ENCODE measurements around the gene INTS6L.
"Not testable (repeated sequence)": the region's sequence is repeated elsewhere in the genome, so short reads cannot be mapped to it uniquely, and the experiment has no call there.

The INTS6L gene

DNA sequence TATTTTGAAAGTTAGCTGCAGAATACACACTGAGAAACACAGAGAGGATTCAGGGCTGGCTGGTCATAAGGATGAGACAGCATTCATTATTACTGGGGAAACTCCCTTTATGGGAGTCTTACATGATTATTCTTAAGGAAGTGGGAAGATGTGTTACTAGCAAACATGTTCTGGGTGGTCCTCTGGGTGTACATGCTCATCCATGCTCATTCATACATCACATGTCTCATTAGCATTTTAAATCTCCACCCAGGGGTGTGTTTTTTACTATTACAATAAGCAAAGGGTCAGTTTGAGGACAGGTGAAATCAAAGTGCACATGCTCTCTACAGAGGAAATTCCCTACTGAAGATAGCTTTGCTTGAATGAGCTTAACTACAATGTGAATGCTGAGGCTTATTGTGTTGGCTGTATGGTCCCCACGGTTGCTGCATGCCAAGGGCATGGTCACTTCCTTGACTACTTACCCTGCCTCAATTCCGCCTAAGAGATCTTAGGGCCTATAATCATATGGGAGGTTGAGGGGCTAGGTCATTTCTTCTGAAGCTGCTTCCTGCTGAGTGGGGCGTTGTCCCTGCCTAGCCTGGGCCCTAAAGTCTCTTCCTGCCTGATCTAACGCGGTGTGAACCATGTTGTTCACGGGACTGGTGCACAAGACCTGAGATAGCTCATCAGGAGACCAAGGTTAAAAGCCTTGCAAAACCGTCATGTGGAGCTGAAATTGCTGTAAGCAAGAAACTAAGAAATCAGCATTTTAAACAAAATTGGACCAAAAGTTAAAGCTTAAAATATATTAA, 104.1 kb downstream of the INTS6L start:
- DNase-seq (ENCODE audit: low read depth) = not testable (repeated sequence)

DNA sequence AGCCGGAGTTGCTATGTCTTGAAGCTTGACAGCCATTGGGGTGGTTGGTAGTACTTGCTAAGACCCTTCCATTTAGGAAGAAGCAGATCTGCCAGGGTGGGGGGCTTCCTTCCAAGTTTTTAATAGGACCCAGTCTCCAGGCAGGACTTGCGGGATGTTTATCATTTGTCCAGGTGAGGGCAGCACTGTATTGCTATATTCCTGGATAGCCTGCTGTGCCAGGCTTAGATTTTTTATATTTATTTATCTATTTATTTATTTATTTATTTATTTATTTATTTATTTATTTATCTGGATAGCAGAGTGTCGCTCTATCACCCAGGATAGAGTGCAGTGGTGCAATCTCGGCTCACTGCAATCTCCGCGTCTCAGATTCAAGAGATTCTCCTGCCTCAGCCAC, 105.5 kb downstream of the INTS6L start:
- no peak for DNase-seq (ENCODE audit: low read depth)

DNA sequence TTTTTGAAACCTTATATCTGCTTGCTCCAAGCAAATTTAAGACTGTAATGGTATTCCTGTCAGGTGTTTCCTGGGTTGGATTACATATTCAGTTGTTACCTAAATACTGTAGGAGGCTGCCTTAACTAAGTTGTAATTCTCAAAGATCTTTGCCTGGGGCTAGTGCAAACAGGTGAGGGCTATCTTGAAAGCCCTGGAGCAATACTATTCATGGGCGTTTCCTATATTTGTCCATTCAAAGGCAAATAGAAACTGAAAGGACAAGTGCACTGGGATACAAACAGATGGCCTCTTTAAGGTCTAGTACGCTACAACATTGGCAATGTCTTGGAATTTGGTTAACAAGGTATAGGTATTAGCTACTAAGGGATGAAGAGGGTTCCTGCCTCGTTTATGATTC, 108.9 kb downstream of the INTS6L start:
- no peak for DNase-seq (ENCODE audit: low read depth)
